Measurements from ENCODE around the gene GDAP1L1.
"Not testable (repeated sequence)": the region's sequence is repeated elsewhere in the genome, so short reads cannot be mapped to it uniquely, and the experiment has no call there.

The GDAP1L1 gene

DNA sequence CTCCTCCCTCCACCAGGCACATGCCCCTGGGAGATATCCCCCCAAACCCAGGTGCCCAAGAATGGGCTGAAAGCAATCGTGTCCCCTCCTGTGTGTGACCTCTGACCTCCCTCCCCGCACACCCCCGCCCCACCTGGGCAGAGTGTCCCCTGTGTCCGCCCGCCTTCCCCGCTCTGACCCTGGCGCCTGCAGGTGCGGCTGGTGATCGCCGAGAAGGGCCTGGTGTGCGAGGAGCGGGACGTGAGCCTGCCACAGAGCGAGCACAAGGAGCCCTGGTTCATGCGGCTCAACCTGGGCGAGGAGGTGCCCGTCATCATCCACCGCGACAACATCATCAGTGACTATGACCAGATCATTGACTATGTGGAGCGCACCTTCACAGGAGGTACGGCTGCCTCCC is 9.9 kb downstream of the GDAP1L1 start:
- DNase-seq = no peak

DNA sequence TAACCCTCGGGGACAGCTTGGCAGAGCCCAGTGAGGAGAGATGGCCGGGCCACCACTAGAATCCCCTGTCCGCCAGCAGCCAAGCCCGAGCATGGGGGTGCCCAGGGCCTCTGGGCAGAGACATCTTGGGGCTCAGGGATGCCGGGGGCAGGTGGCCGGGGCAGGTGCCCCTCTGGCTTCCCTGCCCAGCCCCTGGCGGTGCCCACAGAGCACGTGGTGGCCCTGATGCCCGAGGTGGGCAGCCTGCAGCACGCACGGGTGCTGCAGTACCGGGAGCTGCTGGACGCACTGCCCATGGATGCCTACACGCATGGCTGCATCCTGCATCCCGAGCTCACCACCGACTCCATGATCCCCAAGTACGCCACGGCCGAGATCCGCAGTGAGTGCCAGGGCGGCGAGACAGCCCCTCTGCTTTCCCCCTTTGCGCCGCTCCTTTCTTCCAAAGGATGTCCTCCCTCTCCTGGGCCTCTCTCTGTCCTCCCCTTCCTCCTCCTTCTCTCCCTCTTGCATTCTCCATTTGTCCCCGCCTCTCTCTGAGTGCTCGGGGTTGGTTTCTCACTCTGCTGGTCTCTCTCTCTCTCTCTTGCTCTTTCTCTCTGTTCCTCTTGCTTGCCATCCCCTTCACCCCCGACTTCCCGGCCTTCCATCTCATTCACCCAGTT is 11.2 kb downstream of the GDAP1L1 start:
- DNase-seq = no peak

GRCh38 chr20:44264287-44264686 is 17.2 kb downstream of the GDAP1L1 start:
- DNase-seq = peak; percentile 64

DNA sequence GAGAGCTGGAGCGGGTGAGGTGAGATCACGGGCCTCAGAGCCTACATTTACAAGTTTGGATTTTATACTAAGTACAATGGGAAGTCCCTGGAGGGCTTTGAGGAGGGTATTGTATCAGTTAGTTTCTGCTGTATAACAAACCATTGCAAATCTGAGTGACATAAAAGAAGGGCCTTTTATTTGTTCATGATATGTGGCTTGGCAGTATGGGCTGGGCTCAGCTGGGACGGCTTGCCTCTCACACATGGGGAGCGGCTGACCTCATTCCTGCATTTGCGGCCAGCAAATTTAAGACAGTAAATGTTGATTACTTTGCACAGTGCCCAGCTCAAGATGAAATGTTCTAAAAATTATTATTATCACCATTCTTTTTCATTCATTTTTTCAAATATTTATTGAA is 21.7 kb downstream of the GDAP1L1 start:
- DNase-seq = no peak

DNA sequence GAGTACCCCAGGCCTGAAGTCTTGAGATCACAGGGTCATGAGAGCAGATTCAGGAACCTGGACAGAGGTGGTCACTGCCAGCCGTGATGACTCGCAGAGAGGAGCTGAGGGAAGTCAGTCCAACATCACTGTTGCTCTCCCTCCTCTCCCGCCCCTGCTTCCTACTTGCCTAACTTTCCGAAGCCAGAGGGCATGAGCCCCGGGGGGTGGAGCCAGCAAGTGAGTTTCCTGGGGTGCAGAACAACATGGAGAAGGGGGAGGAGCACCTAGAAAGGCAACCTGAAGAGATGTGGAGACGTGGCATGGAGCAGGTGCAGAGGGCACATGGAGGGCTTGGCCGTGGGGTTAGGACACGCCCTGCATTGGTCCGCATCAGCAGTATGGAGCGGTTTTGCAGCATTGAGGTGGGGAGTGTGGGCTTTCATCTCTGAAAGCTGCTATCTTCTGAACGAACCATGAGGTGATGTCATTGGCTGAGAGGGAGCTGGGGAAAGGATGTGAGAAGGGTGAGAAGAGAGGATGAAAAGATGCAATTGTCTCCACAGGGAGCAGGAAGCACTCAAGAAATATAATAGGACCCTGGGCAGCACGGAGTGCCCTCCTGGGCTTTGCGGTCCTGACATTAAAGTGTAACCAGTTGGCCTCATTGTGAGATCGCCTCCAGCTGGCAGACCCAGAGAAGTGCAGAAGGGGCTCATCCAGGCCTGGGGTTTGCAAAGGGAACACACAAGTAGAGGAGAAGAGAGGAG is 25.0 kb downstream of the GDAP1L1 start:
- no peak for DNase-seq

- DNase-seq = no peak
Measured at GRCh38 chr20:44273231-44274215, 26.4 kb downstream of the GDAP1L1 start.

GRCh38 chr20:44274303-44275017 is 27.4 kb downstream of the GDAP1L1 start:
- DNase-seq = no peak

- DNase-seq = no peak
Measured at GRCh38 chr20:44279228-44279627, 32.1 kb downstream of the GDAP1L1 start.

DNA sequence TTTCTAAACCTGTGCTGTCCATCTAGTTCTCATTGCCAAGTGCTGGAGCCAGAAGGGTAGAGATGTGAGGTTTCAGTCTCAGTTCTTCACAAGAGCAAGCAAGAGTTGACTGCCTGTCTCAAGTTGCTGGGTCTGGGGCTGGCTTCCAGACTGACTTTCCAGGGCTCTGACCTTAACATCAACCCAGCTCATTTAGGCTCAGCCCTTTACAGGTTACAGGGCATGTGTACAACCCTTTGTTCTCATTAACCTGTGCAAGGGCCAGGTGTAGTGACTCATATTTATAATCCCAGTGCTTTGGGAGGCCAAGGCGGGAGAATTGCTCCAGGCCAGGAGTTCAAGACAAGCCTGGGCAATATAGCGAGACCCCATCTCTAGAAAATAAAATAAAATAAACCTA is 33.3 kb downstream of the GDAP1L1 start:
- no peak for DNase-seq

GRCh38 chr20:44282192-44282591 is 35.1 kb downstream of the GDAP1L1 start:
- DNase-seq = no peak

DNA sequence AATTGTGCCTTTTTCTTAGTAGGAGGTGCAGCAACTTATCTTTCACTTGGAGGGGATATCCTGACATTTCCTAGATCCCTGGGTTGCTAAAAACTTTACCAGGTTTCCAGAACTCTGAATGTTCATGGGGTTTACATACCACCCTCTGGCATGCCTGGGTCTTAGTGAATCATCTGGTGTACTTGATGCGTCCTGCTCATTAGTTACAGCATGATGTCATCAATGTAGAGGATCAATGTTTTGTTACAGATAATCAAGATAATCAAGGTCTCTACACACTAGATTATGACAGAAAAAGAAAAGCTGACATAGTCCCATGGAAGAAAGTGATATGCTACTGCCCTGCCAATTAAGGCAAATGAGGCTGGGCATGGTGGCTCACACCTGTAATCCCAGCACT is 36.9 kb downstream of the GDAP1L1 start:
- DNase-seq = no peak

GRCh38 chr20:44287272-44288097 is 40.4 kb downstream of the GDAP1L1 start:
- no peak for DNase-seq

GRCh38 chr20:44288252-44288651 is 41.1 kb downstream of the GDAP1L1 start:
- no peak for DNase-seq

- no peak for DNase-seq
Measured at GRCh38 chr20:44291754-44292153, 44.6 kb downstream of the GDAP1L1 start.

DNA sequence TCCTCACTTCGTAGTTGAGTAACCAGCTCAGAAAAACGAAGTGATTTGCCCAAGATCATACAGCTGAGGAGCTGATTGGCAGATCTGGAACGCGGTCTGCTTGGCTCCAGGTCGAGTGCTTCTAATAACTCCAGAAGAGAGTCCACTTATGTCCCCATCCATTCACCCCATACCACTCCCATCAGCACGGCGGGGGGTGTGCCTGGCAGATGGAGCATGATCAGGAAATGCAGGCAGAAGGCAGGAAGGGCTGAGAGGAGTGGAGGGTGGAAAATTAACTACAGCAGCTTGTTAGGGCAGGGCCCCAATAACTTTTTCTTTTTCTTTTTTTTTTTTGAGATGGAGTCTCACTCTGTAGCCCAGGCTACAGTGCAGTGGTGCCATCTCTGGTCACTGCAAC is 48.9 kb downstream of the GDAP1L1 start:
- no peak for DNase-seq

GRCh38 chr20:44297721-44298120 is 50.6 kb downstream of the GDAP1L1 start:
- no peak for DNase-seq

DNA sequence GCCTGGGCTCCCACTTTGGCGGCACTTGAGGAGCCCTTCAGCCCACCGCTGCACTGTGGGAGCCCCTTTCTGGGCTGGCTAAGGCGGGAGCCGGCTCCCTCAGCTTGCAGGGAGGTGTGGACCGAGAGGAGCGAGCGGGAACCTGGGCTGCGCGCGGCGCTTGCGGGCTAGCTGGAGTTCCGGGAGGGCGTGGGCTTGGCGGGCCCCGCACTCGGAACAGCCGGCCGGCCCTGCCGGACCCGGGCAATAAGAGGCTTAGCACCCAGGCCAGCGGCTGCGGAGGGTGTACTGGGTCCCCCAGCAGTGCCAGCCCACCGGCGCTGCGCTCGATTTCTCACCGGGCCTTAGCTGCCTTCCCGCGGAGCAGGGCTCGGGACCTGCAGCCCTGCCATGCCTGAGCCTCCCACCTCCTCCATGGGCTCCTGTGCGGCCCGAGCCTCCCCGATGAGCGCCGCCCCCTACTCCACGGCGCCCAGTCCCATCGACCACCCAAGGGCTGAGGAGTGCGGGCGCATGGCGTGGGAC is 52.0 kb downstream of the GDAP1L1 start:
- not testable (repeated sequence) for DNase-seq

DNA sequence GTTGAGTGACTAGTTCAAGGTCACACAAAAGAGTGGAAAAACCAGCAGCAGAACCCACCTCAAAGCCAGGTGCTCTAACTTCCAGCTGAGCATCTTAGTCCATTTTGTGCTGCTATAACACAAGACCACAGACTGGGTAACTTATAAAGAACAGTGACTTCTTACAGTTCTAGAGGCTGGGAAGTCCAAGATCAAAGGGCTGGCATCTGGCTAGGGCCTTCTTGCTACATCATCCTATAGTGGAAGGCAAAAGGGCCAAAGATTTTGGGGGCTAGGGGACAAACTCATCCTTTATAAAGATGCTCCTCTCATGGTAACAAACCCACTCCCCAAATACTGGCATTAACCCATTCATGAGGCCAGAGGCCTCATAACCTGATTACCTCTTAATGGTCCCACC is 54.2 kb downstream of the GDAP1L1 start:
- DNase-seq = no peak

GRCh38 chr20:44302026-44302669 is 55.0 kb downstream of the GDAP1L1 start:
- peak; percentile 60 for DNase-seq

DNA sequence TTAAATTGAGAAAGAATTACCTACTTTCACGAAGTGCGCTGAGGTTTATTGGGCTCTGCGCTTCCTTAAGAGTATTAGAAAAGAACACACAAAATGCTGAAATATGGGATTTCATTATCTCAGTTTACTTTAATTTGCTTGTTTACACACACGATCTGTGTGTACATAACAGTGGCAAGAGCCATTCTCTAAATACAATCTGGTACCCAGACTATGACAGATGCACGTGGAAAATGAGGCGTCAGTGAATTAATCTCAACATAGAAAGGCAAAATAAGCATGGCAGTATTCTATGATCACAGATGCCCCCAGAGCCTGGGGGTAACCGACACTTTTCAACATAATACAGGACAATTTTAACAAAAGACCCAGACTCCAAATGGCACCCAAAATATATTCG is 55.6 kb downstream of the GDAP1L1 start:
- no peak for DNase-seq

- no peak for DNase-seq
Measured at GRCh38 chr20:44304383-44304782, 57.3 kb downstream of the GDAP1L1 start.

Measured in islet precursor cell (in vitro differentiated cells).